ENCODE measurements around the gene PRDM16. TPM values are rescaled to one million over a fixed set of nuclear protein-coding genes. Genes with fewer than 3 reads are reported as not detected.

PRDM16 gene
- polyA plus RNA-seq, 3 donors = not detected

DNA sequence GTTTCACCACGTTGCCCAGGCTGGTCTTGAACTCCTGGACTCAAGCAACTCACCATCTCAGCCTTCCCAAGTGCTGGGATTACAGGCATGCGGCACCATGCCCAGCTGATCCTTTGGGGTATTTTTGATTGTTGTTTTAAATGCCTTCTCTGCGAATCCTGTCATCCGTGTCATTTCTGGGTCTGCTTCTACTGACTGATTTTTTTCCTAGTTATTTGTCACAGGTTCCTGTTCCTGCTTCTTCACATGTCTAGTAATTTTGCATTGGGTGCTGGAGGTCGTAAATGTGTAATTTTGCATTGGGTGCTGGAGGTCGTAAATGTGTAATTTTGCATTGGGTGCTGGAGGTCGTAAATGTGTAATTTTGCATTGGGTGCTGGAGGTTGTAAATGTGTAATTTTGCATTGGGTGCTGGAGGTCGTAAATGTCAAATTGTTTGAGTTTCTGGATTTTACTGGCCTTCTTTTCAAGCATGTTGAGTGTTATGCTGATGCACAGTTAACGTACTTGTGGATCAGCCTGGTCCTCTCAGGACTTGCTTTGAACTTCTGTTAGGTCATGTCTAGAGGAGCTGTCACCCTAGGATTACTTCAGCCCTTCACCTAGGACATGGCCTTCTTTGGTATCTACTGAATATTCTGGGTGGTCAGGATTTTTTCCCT lies 381.3 kb downstream of the PRDM16 start:
- peaks cover 5 to 19% of the 10 kb centered on the region in 2 donors for H3K27me3 ChIP-seq (ENCODE audit: control insufficient read depth in 2 of 2, insufficient read depth in 2 of 2, low read length in 2 of 2)
- intact Hi-C loops (cut with micrococcal nuclease) = no loop called here
- peaks cover 2 to 18% (median 11%) of the 10 kb centered on the region in 7 donors for H3K9me3 Mint-ChIP-seq

DNA sequence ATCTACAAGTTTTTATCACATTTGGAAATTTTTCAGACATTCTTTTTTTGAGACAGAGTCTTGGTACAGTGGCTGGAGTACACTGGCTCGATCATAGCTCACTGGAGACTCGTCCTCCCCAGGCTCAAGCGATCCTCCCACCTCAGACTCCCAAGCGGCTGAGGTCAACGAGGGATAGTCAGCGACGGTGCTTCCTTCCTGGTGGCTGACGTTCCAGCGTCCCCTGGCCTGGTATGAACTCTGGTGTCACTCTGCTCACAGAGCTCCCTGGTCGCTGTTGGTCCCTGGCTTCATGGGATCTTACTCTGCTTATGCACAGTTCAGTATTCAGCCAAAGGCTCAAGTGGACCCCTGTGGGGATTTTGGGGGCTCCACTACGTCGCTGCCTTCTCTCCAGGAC lies 382.0 kb downstream of the PRDM16 start:
- H3K36me3 ChIP-seq (replicated peaks in 1 of 2; ENCODE audit: control insufficient read depth in 1 of 2, insufficient read depth in 2 of 2, low read length in 2 of 2) = no peaks in the 10 kb centered on the region
- no peak overlapping the region for H3K9ac ChIP-seq (ENCODE audit: insufficient read depth, low read length, poor library complexity, severe bottlenecking)
- TF ChIP-seq, protein P1, sequence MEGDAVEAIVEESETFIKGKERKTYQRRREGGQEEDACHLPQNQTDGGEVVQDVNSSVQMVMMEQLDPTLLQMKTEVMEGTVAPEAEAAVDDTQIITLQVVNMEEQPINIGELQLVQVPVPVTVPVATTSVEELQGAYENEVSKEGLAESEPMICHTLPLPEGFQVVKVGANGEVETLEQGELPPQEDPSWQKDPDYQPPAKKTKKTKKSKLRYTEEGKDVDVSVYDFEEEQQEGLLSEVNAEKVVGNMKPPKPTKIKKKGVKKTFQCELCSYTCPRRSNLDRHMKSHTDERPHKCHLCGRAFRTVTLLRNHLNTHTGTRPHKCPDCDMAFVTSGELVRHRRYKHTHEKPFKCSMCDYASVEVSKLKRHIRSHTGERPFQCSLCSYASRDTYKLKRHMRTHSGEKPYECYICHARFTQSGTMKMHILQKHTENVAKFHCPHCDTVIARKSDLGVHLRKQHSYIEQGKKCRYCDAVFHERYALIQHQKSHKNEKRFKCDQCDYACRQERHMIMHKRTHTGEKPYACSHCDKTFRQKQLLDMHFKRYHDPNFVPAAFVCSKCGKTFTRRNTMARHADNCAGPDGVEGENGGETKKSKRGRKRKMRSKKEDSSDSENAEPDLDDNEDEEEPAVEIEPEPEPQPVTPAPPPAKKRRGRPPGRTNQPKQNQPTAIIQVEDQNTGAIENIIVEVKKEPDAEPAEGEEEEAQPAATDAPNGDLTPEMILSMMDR (IDR thresholded peaks at IDR 0.05) = no peak
- H3K4me3 Mint-ChIP-seq = no peak overlapping the region
- H3K79me2 ChIP-seq (ENCODE audit: insufficient read depth, low read length) = no peaks in the 10 kb centered on the region
- no peak overlapping the region for H3K27ac ChIP-seq (ENCODE audit: low read depth in 1 of 2, low read length in 2 of 2)
- peaks cover 6% of the 10 kb centered on the region for H3K4me1 Mint-ChIP-seq
- peaks cover 5 to 22% of the 10 kb centered on the region in 2 donors for H3K27me3 ChIP-seq (ENCODE audit: control insufficient read depth in 2 of 2, insufficient read depth in 2 of 2, low read length in 2 of 2)
- H3K4me3 ChIP-seq (replicated peaks in 1 of 3; ENCODE audit: low read depth in 2 of 3, low read length in 3 of 3) = no peak overlapping the region
- intact Hi-C loops (cut with micrococcal nuclease) = no loop called here
- H3K4me1 ChIP-seq (ENCODE audit: control insufficient read depth in 1 of 2, insufficient read depth in 2 of 2, low read length in 2 of 2) = peaks cover 7 to 13% of the 10 kb centered on the region in 2 donors
- no peak overlapping the region for H2AFZ ChIP-seq (ENCODE audit: insufficient read depth, low read depth, low read length, poor library complexity, severe bottlenecking)
- peaks cover 10 to 47% (median 19%) of the 10 kb centered on the region in 3 donors for H3K27me3 Mint-ChIP-seq (ENCODE audit: low read depth in 3 of 3)
- H3K27ac Mint-ChIP-seq = no peak overlapping the region
- WGBS (ENCODE audit: insufficient coverage) = 68% methylated on average over 12 of the region's 12 CpGs
- H3K9me3 ChIP-seq (replicated peaks in 1 of 2; ENCODE audit: control insufficient read depth in 1 of 2, insufficient read depth in 1 of 2, low read length in 2 of 2) = peaks cover 0 to 4% of the 10 kb centered on the region in 2 donors
- peaks cover 2 to 12% (median 6%) of the 10 kb centered on the region in 7 donors for H3K9me3 Mint-ChIP-seq
- H4K20me1 ChIP-seq (ENCODE audit: insufficient read depth, low read length) = no peaks in the 10 kb centered on the region
- no peak for DNase-seq
- H3K36me3 Mint-ChIP-seq = no peaks in the 10 kb centered on the region
- no peak overlapping the region for H3K4me2 ChIP-seq (replicated peaks; ENCODE audit: extremely low read depth, low read length, poor library complexity, severe bottlenecking)

More for the DNA sequence above, 381.3 kb downstream of the PRDM16 start:
- H3K9ac ChIP-seq (ENCODE audit: insufficient read depth, low read length, poor library complexity, severe bottlenecking) = no peak overlapping the region
- no peak overlapping the region for H3K4me2 ChIP-seq (replicated peaks; ENCODE audit: extremely low read depth, low read length, poor library complexity, severe bottlenecking)
- DNase-seq = no peak
- H4K20me1 ChIP-seq (ENCODE audit: insufficient read depth, low read length) = no peaks in the 10 kb centered on the region
- H3K4me3 ChIP-seq (replicated peaks in 1 of 3; ENCODE audit: low read depth in 2 of 3, low read length in 3 of 3) = no peak overlapping the region
- peaks cover 0 to 7% of the 10 kb centered on the region in 2 donors for H3K9me3 ChIP-seq (replicated peaks in 1 of 2; ENCODE audit: control insufficient read depth in 1 of 2, insufficient read depth in 1 of 2, low read length in 2 of 2)
- Mint-ChIP-seq H3K4me3 (no peak overlapping the region), H3K27me3 (ENCODE audit: low read depth in 3 of 3) (peaks cover 10 to 42% (median 16%) of the 10 kb centered on the region in 3 donors), H3K27ac (no peak overlapping the region), H3K36me3 (no peaks in the 10 kb centered on the region), H3K4me1 (peaks cover 6% of the 10 kb centered on the region)
- no peak overlapping the region for H3K27ac ChIP-seq (ENCODE audit: low read depth in 1 of 2, low read length in 2 of 2)
- WGBS (ENCODE audit: insufficient coverage) = 93% methylated on average over 3 of the region's 9 CpGs
- H2AFZ ChIP-seq (ENCODE audit: insufficient read depth, low read depth, low read length, poor library complexity, severe bottlenecking) = no peak overlapping the region
- no peaks in the 10 kb centered on the region for H3K79me2 ChIP-seq (ENCODE audit: insufficient read depth, low read length)
- peaks cover 7 to 13% of the 10 kb centered on the region in 2 donors for H3K4me1 ChIP-seq (ENCODE audit: control insufficient read depth in 1 of 2, insufficient read depth in 2 of 2, low read length in 2 of 2)
- H3K36me3 ChIP-seq (replicated peaks in 1 of 2; ENCODE audit: control insufficient read depth in 1 of 2, insufficient read depth in 2 of 2, low read length in 2 of 2) = no peaks in the 10 kb centered on the region
- TF ChIP-seq, protein P1 (IDR thresholded peaks at IDR 0.05) = no peak

Measured in CD14-positive monocyte (primary cell).